K562 (cell line): ENCODE results near the gene GPR15. TPM values are rescaled to one million over a fixed set of nuclear protein-coding genes. Genes with fewer than 3 reads are reported as not detected.
A peak's percentile ranks its signal among the peaks of the same experiment; 100 is the strongest.

Experiments
- ATAC-seq: fragments of 200-7000 bp; cut with Tn5 transposase; 3 replicates; pipeline ENCODE4 v1.9.1; 2020; ENCODE audit warnings: moderate library complexity
- BruUV-seq: library from RNA; stranded (reverse); fragments of 400-500 nt; replicated peaks from 2 replicates; lab custom pipeline; 2021; lab: Mats Ljungman, UMichigan
- CTCF ChIA-PET: fragments of 300-600 bp; formaldehyde crosslinking; extraction: SDS; loops from one replicate; lab custom pipeline; 2021; ENCODE audit warnings: low intra/inter-chr PET ratio; lab: Yijun Ruan, JAX
- POLR2A ChIA-PET: fragments of 300-600, 350-650 bp; sonication (Branson Sonifier 250); formaldehyde crosslinking; extraction: SDS; loops from one replicate; lab custom pipeline; 2021; ENCODE audit warnings: antibody characterized with exemption, inconsistent platforms; lab: Yijun Ruan, JAX
- DNase-seq, 4 experiments: peaks; one replicate each; pipeline versions ENCODE4 v3.0.0 to v3.0.0-alpha.2; 2011 to 2018; ENCODE audit warnings: low spot score in 3 of 4, mixed read lengths in 3 of 4; ENCODE audit errors: extremely low read depth in 1 of 4
- FAIRE-seq: peaks from 2 replicates; lab custom pipeline; 2011; peaks lifted over from hg19 to GRCh38; lab: Jason Lieb, UNC
- H2AFZ ChIP-seq: 2 replicates; pipeline ENCODE4 v1.6.0; 2011; ENCODE audit warnings: low read depth, low read length, control low read depth, inconsistent platforms
- H3K27ac ChIP-seq: fragments of 200-600 bp; 3 replicates; pipeline ENCODE4 v1.8.0; 2011; ENCODE audit warnings: low read depth, mild to moderate bottlenecking, control low read depth, inconsistent platforms, low read length, moderate library complexity, mixed read lengths; ENCODE audit errors: extremely low read depth
- H3K27me3 ChIP-seq, 2 experiments: fragments of 300-600 bp in 1 of 2; 2 replicates in 1 of 2; 3 replicates in 1 of 2; pipeline versions ENCODE4 v1.6.0 to v1.8.0; 2011; ENCODE audit warnings: inconsistent platforms in 2 of 2, low read length in 2 of 2, mild to moderate bottlenecking in 1 of 2, mixed read lengths in 1 of 2, moderate library complexity in 1 of 2; ENCODE audit not compliant: control insufficient read depth in 2 of 2, insufficient read depth in 2 of 2
- H3K36me3 ChIP-seq: fragments of 300-600 bp; 3 replicates; pipeline ENCODE4 v1.8.0; 2011; ENCODE audit warnings: mild to moderate bottlenecking, low read length, inconsistent platforms; ENCODE audit not compliant: control insufficient read depth, insufficient read depth
- H3K4me1 ChIP-seq, 2 experiments: fragments of 200-600 bp in 1 of 2; replicated peaks in 1 of 2; 2 replicates in 1 of 2; 3 replicates in 1 of 2; pipeline versions ENCODE4 v1.5.1 to v1.8.0; 2011; ENCODE audit warnings: inconsistent platforms in 2 of 2, low read length in 2 of 2, mild to moderate bottlenecking in 1 of 2, mixed read lengths in 1 of 2, moderate library complexity in 1 of 2; ENCODE audit not compliant: control insufficient read depth in 2 of 2, insufficient read depth in 2 of 2
- H3K4me2 ChIP-seq: 2 replicates; pipeline ENCODE4 v1.6.1; 2011; ENCODE audit warnings: low read length, control low read depth, inconsistent platforms, mixed read lengths; ENCODE audit not compliant: insufficient read depth
- H3K4me3 ChIP-seq: fragments of 200-600 bp; sonication (generic), shearing (Covaris generic); 2 replicates; pipeline ENCODE4 v1.5.1; 2016; ENCODE audit warnings: control low read depth, inconsistent platforms
- H3K79me2 ChIP-seq: fragments of 200-600 bp; 3 replicates; pipeline ENCODE4 v1.8.0; 2011; ENCODE audit warnings: low read length, inconsistent platforms; ENCODE audit not compliant: control insufficient read depth, insufficient read depth
- H3K9ac ChIP-seq, 2 experiments: 2 replicates each; pipeline versions ENCODE4 v1.6.0 to v1.6.1; 2011; ENCODE audit warnings: low read depth in 2 of 2, low read length in 2 of 2, control low read depth in 1 of 2, inconsistent platforms in 1 of 2, mild to moderate bottlenecking in 1 of 2, mixed read lengths in 1 of 2; ENCODE audit not compliant: insufficient read depth in 1 of 2
- H3K9me1 ChIP-seq: one replicate; pipeline ENCODE4 v1.6.0; 2011; ENCODE audit warnings: inconsistent platforms, mild to moderate bottlenecking, low read length, moderate library complexity; ENCODE audit not compliant: control insufficient read depth, insufficient read depth
- H3K9me3 ChIP-seq: replicated peaks from 2 replicates; pipeline ENCODE4 v1.5.1; 2011; ENCODE audit warnings: low read depth, low read length, inconsistent platforms; ENCODE audit not compliant: control insufficient read depth, insufficient read depth
- H4K20me1 ChIP-seq: replicated peaks from 2 replicates; pipeline ENCODE4 v1.6.1; 2011; ENCODE audit warnings: low read length, inconsistent platforms, mixed read lengths; ENCODE audit not compliant: control insufficient read depth, insufficient read depth
- CBX3 ChIP-seq, 2 experiments: IDR thresholded peaks; 1 replicate in 1 of 2; 2 replicates in 1 of 2; pipeline ENCODE4 v1.6.1; 2012; ENCODE audit warnings: inconsistent platforms in 2 of 2, low read length in 2 of 2, borderline replicate concordance in 1 of 2, control low read depth in 1 of 2
- DIDO1 ChIP-seq: fragments of 450-650 bp; IDR thresholded peaks from 2 replicates; pipeline ENCODE4 v1.6.1; 2016; ENCODE audit warnings: low read depth, missing biosample characterization, missing genetic modification characterization
- HNRNPLL ChIP-seq: fragments of 200-400 bp; formaldehyde crosslinking; IDR thresholded peaks from 2 replicates; pipeline ENCODE4 v1.6.1; 2017; ENCODE audit warnings: low read length, low read depth, mild to moderate bottlenecking; ENCODE audit not compliant: poor library complexity, severe bottlenecking
- MIER1 ChIP-seq: fragments of 450-650 bp; IDR thresholded peaks from 2 replicates; pipeline ENCODE4 v1.6.1; 2016; ENCODE audit warnings: antibody characterized with exemption, mild to moderate bottlenecking, low read depth
- NCOA6 ChIP-seq: fragments of 450-650 bp; IDR thresholded peaks from 2 replicates; pipeline ENCODE4 v1.6.1; 2017; ENCODE audit warnings: mild to moderate bottlenecking
- NFIX ChIP-seq: fragments of 250-450 bp; sonication (Bioruptor Pico); IDR thresholded peaks from 2 replicates; pipeline ENCODE4 v1.4.0; 2020; ENCODE audit warnings: low read depth, mild to moderate bottlenecking, moderate library complexity
- NRF1 ChIP-seq, 2 experiments: fragments of 450-650 bp; IDR thresholded peaks in 1 of 2; conservative IDR thresholded peaks in 1 of 2; 2 replicates each; pipeline ENCODE4 v1.6.1; 2014; ENCODE audit warnings: mild to moderate bottlenecking in 2 of 2
- SMAD1 ChIP-seq: fragments of 150-350 bp; IDR thresholded peaks from 2 replicates; pipeline ENCODE4 v1.6.1; 2014; ENCODE audit warnings: low read length, low read depth; ENCODE audit not compliant: partially characterized antibody
- STAT5B ChIP-seq: fragments of 250-450 bp; sonication (Bioruptor Pico); IDR thresholded peaks from 2 replicates; pipeline ENCODE4 v1.8.0; 2021; ENCODE audit warnings: mild to moderate bottlenecking, inconsistent platforms
- WGBS: fragments of 100-300 bp; shearing (Covaris generic); methylation state at CpG from one replicate; pipeline ENCODE4 v1.1.6; 2016; ENCODE audit warnings: low coverage, mixed read lengths; ENCODE audit not compliant: insufficient coverage; ENCODE audit errors: missing lambda C conversion rate; 5-methylcytosine and 5-hydroxymethylcytosine counted together
- in situ Hi-C: fragments of 300-500 bp; cut with MboI; formaldehyde crosslinking; loops from 4 replicates; pipeline ENCODE4 v1.15.0; 2018; ENCODE audit warnings: inconsistent platforms, mixed read lengths
- intact Hi-C: fragments of 100-400 bp; cut with micrococcal nuclease; formaldehyde crosslinking; loops from 2 replicates; pipeline ENCODE4 v1.14.2; 2022
- polyA plus RNA-seq, 8 experiments: library from polyadenylated mRNA; depleted of rRNA in 4 of 8; stranded (reverse) in 5 of 8; unstranded in 3 of 8; fragments of >200 nt; fragmentation: Nextera tagmentation in 2 of 8; fragmentation: Illumina TruSeq in 1 of 8; extraction: Ambion mirVana in 2 of 8; extraction: Trizol in 1 of 8; gene quantifications; 2 replicates each; pipeline versions ENCODE4 v1.2.1 to v1.2.3, GENCODE V29; 2011 to 2014; ENCODE audit warnings: inconsistent platforms in 1 of 8, missing spikeins in 1 of 8
- total RNA-seq, 7 experiments: library from RNA; depleted of rRNA in 6 of 7; stranded (reverse); fragments of >200 nt in 6 of 7; fragmentation: Illumina TruSeq in 2 of 7; extraction: Trizol in 2 of 7; gene quantifications; 2 replicates each; pipeline versions ENCODE4 v1.2.1 to v1.2.3, GENCODE V29; 2011 to 2021; ENCODE audit warnings: low replicate concordance in 1 of 7
- TF ChIP-seq, protein P1 (sequence below): fragments of 150-350 bp; conservative IDR thresholded peaks from 2 replicates; pipeline ENCODE4 v1.6.1; 2014; ENCODE audit warnings: low read length
- TF ChIP-seq, protein P2 (sequence below): fragments of 200-800 bp; sonication (Bioruptor generic); IDR thresholded peaks from 2 replicates; pipeline ENCODE4 v1.6.1; 2017; ENCODE audit warnings: missing genetic modification characterization, missing compliant biosample characterization

Gene GPR15
- total and polyA plus RNA-seq, 9 of the 15 experiments (the other 6 are each of a cell fraction or from before 2014, with no cell fraction given): 0.13 TPM; not detected in 8

DNA sequence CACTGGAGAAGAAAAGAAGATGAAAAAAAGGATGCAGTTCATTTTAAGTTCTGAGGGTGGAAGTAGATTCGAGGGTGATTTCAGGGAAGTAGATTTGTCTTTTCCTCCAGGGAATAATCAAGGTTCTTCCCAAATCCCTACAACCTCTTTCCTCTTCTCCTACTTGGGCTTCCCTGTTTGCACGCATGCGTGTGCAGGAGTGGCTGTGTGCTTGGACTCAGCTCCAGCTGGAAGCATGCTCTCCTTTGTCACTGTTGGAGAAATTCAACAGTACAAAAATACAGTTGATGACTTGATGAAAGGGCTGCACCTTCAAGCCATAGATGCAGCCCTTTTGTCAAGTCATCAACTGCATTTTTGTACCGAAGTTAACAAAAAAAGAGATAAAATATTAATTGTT lies 30.5 kb upstream of the GPR15 start:
- Histone ChIP-seq H3K27ac (no peak overlapping the region), H3K4me2 (no peak overlapping the region), H2AFZ (no peak overlapping the region), H3K79me2 (no peaks in the 10 kb centered on the region), H3K9me1 (no peaks in the 10 kb centered on the region)
- ATAC-seq (no peak), FAIRE-seq (no peak)
- no TSS peak for BruUV-seq
- ChIA-PET POLR2A (no interaction called here), CTCF (no interaction called here)
- WGBS: 23% methylated on average over 4 of the region's 4 CpGs
- in situ Hi-C loops: no loop called here
- TF ChIP-seq HNRNPLL: no peak
- TF ChIP-seq NRF1 (conservative IDR thresholded peaks at IDR 0.05 in 1 of 2, IDR thresholded peaks at IDR 0.05 in 1 of 2): 0 out of 4 replicates have a peak, but pooled peaks of 1 of the 2 experiments have one; percentile 13
- no peak for TF ChIP-seq NFIX (CRISPR knock-in tag)
- TF ChIP-seq, all 486 proteins: peak for 1
- H3K9ac ChIP-seq: no peak overlapping the region
- H3K36me3 ChIP-seq: no peaks in the 10 kb centered on the region
- intact Hi-C loops: no loop called here
- H3K4me3 ChIP-seq: no peak overlapping the region
- H3K9me3 ChIP-seq: no peaks in the 10 kb centered on the region
- no peaks in the 10 kb centered on the region for H3K27me3 ChIP-seq
- no peak for DNase-seq
- no peaks in the 10 kb centered on the region for H4K20me1 ChIP-seq
- peaks cover 0 to 5% of the 10 kb centered on the region in 2 experiments; a peak in 1 of 5 replicates for H3K4me1 ChIP-seq

DNA sequence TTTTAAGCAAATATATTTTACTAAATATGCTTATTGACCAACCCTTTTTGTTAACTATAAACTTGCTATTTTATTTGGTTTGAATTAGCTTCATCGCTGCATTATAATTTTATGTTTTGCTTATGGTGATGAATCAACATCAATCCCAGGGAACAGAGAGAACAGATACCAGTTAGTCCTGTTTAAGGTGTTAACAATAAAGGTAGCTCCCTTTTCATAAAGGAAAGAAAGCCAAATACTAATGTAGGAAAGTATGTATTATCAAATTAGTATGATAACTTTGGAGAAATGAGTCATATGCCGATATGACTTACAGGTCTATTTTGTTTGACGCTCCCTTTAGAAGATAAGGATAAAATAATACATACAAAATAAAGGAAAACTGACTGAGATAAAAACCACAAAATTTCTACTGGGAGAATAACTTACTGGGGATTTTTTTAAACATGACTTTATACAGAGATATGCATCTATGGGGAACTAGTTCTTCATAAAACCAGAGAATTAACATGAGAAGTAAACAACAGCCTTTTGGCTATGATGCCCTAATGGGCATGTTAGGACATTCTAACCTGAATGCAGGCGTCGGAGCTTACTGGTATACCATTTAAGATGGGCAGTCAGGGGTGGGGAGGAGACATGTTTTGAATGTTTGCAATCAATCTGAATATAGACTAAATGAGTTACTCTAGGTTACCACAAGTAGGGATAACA lies 29.8 kb upstream of the GPR15 start:
- 13% methylated on average over 3 of the region's 5 CpGs for WGBS
- CTCF ChIA-PET: no interaction called here
- no TSS peak for BruUV-seq
- TF ChIP-seq NCOA6 (no peak), SMAD1 (no peak), CBX3 (IDR thresholded peaks at IDR 0.05; ENCODE audit: borderline replicate concordance in 1 of 2, low read length in 2 of 2) (no peak), MIER1 (no peak), STAT5B (no peak), DIDO1 (tag) (no peak)
- TF ChIP-seq, protein P1, sequence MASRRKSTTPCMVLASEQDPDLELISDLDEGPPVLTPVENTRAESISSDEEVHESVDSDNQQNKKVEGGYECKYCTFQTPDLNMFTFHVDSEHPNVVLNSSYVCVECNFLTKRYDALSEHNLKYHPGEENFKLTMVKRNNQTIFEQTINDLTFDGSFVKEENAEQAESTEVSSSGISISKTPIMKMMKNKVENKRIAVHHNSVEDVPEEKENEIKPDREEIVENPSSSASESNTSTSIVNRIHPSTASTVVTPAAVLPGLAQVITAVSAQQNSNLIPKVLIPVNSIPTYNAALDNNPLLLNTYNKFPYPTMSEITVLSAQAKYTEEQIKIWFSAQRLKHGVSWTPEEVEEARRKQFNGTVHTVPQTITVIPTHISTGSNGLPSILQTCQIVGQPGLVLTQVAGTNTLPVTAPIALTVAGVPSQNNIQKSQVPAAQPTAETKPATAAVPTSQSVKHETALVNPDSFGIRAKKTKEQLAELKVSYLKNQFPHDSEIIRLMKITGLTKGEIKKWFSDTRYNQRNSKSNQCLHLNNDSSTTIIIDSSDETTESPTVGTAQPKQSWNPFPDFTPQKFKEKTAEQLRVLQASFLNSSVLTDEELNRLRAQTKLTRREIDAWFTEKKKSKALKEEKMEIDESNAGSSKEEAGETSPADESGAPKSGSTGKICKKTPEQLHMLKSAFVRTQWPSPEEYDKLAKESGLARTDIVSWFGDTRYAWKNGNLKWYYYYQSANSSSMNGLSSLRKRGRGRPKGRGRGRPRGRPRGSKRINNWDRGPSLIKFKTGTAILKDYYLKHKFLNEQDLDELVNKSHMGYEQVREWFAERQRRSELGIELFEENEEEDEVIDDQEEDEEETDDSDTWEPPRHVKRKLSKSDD: no peak
- TF ChIP-seq, protein P2, sequence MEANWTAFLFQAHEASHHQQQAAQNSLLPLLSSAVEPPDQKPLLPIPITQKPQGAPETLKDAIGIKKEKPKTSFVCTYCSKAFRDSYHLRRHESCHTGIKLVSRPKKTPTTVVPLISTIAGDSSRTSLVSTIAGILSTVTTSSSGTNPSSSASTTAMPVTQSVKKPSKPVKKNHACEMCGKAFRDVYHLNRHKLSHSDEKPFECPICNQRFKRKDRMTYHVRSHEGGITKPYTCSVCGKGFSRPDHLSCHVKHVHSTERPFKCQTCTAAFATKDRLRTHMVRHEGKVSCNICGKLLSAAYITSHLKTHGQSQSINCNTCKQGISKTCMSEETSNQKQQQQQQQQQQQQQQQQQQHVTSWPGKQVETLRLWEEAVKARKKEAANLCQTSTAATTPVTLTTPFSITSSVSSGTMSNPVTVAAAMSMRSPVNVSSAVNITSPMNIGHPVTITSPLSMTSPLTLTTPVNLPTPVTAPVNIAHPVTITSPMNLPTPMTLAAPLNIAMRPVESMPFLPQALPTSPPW: no peak

More for the DNA sequence above, 29.8 kb upstream of the GPR15 start:
- H3K27ac ChIP-seq: no peak overlapping the region
- in situ Hi-C loops (no loop called here), intact Hi-C loops (no loop called here)
- DNase-seq: no peak
- no peak for ATAC-seq
- H3K9me3 ChIP-seq: no peaks in the 10 kb centered on the region
- H3K36me3 ChIP-seq: no peaks in the 10 kb centered on the region
- H3K9me1 ChIP-seq: no peaks in the 10 kb centered on the region
- no peak overlapping the region for H3K4me2 ChIP-seq
- H3K79me2 ChIP-seq: no peaks in the 10 kb centered on the region
- H2AFZ ChIP-seq: no peak overlapping the region; the same call in 1 of the 2 replicates
- no peaks in the 10 kb centered on the region for H4K20me1 ChIP-seq
- FAIRE-seq: no peak
- no peak overlapping the region for H3K4me3 ChIP-seq
- peaks cover 0 to 5% of the 10 kb centered on the region in 2 experiments; a peak in 1 of 5 replicates for H3K4me1 ChIP-seq
- POLR2A ChIA-PET: no interaction called here
- H3K9ac ChIP-seq: no peak overlapping the region
- no peaks in the 10 kb centered on the region for H3K27me3 ChIP-seq
